Neural cell (in vitro differentiated cells): ENCODE data around the gene SORCS1.

ENCODE experiments used
- EZH2 ChIP-seq: fragments of 200-600, 300-800 bp; shearing (Covaris generic), sonication (generic); IDR thresholded peaks from 2 replicates; pipeline ENCODE4 v1.6.1; 2014; ENCODE audit warnings: antibody characterized with exemption, low read length, borderline replicate concordance, mild to moderate bottlenecking; ENCODE audit not compliant: insufficient read depth, poor library complexity, severe bottlenecking
- POLR2AphosphoS5 ChIP-seq: IDR thresholded peaks from 2 replicates; pipeline ENCODE4 v1.6.1; 2012
- TAF1 ChIP-seq: IDR thresholded peaks from 2 replicates; pipeline ENCODE4 v1.6.1; 2012; ENCODE audit warnings: low read depth
- TF ChIP-seq, protein P1 (sequence below): fragments of 450-650 bp; IDR thresholded peaks from 2 replicates; pipeline ENCODE4 v1.5.1; 2014; ENCODE audit warnings: antibody characterized with exemption, mild to moderate bottlenecking, moderate library complexity; ENCODE audit not compliant: poor library complexity, severe bottlenecking
- TF ChIP-seq, protein P2 (sequence below): IDR thresholded peaks from 2 replicates; pipeline ENCODE4 v1.6.1; 2012; ENCODE audit warnings: borderline replicate concordance

DNA sequence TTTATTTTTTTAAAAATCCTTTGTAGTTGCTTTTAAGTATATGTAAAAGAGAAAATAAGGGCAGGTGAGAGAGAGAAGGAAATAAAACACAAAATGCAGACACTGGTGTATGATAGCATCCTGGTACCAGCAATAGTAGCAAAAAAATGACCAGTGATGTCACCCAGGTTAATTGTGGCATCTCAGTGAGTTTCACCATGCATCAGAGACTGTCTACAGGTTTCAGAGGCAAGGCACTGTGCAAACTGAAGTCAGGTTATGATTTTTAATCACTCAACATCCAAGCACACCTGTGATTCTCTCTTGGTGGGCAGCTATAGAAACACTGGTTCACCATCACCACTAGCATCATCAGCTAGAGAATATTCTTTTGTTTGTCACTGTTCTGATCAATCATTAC is 509.3 kb downstream of the SORCS1 start:
- TF ChIP-seq, protein P1, sequence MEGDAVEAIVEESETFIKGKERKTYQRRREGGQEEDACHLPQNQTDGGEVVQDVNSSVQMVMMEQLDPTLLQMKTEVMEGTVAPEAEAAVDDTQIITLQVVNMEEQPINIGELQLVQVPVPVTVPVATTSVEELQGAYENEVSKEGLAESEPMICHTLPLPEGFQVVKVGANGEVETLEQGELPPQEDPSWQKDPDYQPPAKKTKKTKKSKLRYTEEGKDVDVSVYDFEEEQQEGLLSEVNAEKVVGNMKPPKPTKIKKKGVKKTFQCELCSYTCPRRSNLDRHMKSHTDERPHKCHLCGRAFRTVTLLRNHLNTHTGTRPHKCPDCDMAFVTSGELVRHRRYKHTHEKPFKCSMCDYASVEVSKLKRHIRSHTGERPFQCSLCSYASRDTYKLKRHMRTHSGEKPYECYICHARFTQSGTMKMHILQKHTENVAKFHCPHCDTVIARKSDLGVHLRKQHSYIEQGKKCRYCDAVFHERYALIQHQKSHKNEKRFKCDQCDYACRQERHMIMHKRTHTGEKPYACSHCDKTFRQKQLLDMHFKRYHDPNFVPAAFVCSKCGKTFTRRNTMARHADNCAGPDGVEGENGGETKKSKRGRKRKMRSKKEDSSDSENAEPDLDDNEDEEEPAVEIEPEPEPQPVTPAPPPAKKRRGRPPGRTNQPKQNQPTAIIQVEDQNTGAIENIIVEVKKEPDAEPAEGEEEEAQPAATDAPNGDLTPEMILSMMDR = no peak
- no peak for TF ChIP-seq TAF1
- no peak for TF ChIP-seq POLR2AphosphoS5
- no peak for TF ChIP-seq EZH2
- TF ChIP-seq, protein P2, sequence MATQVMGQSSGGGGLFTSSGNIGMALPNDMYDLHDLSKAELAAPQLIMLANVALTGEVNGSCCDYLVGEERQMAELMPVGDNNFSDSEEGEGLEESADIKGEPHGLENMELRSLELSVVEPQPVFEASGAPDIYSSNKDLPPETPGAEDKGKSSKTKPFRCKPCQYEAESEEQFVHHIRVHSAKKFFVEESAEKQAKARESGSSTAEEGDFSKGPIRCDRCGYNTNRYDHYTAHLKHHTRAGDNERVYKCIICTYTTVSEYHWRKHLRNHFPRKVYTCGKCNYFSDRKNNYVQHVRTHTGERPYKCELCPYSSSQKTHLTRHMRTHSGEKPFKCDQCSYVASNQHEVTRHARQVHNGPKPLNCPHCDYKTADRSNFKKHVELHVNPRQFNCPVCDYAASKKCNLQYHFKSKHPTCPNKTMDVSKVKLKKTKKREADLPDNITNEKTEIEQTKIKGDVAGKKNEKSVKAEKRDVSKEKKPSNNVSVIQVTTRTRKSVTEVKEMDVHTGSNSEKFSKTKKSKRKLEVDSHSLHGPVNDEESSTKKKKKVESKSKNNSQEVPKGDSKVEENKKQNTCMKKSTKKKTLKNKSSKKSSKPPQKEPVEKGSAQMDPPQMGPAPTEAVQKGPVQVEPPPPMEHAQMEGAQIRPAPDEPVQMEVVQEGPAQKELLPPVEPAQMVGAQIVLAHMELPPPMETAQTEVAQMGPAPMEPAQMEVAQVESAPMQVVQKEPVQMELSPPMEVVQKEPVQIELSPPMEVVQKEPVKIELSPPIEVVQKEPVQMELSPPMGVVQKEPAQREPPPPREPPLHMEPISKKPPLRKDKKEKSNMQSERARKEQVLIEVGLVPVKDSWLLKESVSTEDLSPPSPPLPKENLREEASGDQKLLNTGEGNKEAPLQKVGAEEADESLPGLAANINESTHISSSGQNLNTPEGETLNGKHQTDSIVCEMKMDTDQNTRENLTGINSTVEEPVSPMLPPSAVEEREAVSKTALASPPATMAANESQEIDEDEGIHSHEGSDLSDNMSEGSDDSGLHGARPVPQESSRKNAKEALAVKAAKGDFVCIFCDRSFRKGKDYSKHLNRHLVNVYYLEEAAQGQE = no peak
